Measurements from ENCODE around the gene DCT.

The DCT gene

GRCh38 chr13:94390881-94391280, 88.6 kb downstream of the DCT start:
- no peak for DNase-seq

- no peak for DNase-seq
These were observed 89.7 kb downstream of the DCT start for GRCh38 chr13:94389604-94390351.

GRCh38 chr13:94387047-94387446, 92.4 kb downstream of the DCT start:
- no peak for DNase-seq

Measured in DMS79 (cell line).